Measurements from ENCODE around the gene PRKCB. TPM values are rescaled to one million over a fixed set of nuclear protein-coding genes. Genes with fewer than 3 reads are reported as not detected.

PRKCB gene
- total and polyA plus RNA-seq, 4 donors = 1.6 to 9.4 (median 4.0) TPM

DNA sequence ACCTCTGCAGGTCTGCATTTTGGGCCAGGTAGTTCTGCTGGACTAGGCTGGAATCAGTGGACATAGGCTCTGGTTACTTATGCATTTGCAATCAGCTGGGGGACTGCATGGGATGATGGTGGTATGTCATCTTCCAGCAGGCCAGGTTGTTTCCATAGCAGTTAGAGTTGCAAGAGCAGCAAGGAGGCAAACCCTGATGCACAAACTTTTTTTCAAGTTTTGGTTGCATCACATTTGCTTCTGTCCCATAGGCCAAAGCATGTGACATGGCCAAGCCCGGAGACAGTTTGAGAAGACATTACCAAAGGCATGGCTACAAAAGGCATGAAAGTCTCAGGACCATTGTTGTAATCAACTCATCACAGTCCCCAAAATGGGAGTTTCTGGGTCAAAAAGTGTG, 58.2 kb downstream of the PRKCB start (continued):
- TF ChIP-seq, protein P1, sequence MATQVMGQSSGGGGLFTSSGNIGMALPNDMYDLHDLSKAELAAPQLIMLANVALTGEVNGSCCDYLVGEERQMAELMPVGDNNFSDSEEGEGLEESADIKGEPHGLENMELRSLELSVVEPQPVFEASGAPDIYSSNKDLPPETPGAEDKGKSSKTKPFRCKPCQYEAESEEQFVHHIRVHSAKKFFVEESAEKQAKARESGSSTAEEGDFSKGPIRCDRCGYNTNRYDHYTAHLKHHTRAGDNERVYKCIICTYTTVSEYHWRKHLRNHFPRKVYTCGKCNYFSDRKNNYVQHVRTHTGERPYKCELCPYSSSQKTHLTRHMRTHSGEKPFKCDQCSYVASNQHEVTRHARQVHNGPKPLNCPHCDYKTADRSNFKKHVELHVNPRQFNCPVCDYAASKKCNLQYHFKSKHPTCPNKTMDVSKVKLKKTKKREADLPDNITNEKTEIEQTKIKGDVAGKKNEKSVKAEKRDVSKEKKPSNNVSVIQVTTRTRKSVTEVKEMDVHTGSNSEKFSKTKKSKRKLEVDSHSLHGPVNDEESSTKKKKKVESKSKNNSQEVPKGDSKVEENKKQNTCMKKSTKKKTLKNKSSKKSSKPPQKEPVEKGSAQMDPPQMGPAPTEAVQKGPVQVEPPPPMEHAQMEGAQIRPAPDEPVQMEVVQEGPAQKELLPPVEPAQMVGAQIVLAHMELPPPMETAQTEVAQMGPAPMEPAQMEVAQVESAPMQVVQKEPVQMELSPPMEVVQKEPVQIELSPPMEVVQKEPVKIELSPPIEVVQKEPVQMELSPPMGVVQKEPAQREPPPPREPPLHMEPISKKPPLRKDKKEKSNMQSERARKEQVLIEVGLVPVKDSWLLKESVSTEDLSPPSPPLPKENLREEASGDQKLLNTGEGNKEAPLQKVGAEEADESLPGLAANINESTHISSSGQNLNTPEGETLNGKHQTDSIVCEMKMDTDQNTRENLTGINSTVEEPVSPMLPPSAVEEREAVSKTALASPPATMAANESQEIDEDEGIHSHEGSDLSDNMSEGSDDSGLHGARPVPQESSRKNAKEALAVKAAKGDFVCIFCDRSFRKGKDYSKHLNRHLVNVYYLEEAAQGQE (IDR thresholded peaks at IDR 0.05) = no peak
- TF ChIP-seq RXRA (IDR thresholded peaks at IDR 0.05) (no peak), YY1 (IDR thresholded peaks at IDR 0.05) (no peak)

GRCh38 chr16:23895052-23895451, 59.3 kb downstream of the PRKCB start:
- TF ChIP-seq JUND (IDR thresholded peaks at IDR 0.05) (no peak), EGR1 (IDR thresholded peaks at IDR 0.05; ENCODE audit: low read depth in 2 of 2) (no peak), MAX (IDR thresholded peaks at IDR 0.05) (no peak), TAF1 (conservative IDR thresholded peaks at IDR 0.05) (no peak), ZBTB33 (IDR thresholded peaks at IDR 0.05) (no peak), HNF4G (IDR thresholded peaks at IDR 0.05) (no peak), GABPA (IDR thresholded peaks at IDR 0.05 in 1 of 2, conservative IDR thresholded peaks at IDR 0.05 in 1 of 2) (no peak), SP1 (IDR thresholded peaks at IDR 0.05) (no peak), YY1 (IDR thresholded peaks at IDR 0.05) (no peak), NR2F2 (IDR thresholded peaks at IDR 0.05) (no peak), RXRA (IDR thresholded peaks at IDR 0.05) (no peak), RAD21 (IDR thresholded peaks at IDR 0.05) (no peak), FOXA1 (IDR thresholded peaks at IDR 0.05) (no peak), HNF4A (conservative IDR thresholded peaks at IDR 0.05) (no peak)
- TF ChIP-seq, protein P2, sequence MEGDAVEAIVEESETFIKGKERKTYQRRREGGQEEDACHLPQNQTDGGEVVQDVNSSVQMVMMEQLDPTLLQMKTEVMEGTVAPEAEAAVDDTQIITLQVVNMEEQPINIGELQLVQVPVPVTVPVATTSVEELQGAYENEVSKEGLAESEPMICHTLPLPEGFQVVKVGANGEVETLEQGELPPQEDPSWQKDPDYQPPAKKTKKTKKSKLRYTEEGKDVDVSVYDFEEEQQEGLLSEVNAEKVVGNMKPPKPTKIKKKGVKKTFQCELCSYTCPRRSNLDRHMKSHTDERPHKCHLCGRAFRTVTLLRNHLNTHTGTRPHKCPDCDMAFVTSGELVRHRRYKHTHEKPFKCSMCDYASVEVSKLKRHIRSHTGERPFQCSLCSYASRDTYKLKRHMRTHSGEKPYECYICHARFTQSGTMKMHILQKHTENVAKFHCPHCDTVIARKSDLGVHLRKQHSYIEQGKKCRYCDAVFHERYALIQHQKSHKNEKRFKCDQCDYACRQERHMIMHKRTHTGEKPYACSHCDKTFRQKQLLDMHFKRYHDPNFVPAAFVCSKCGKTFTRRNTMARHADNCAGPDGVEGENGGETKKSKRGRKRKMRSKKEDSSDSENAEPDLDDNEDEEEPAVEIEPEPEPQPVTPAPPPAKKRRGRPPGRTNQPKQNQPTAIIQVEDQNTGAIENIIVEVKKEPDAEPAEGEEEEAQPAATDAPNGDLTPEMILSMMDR (IDR thresholded peaks at IDR 0.05; ENCODE audit: low read depth, low read length, missing input control) = no peak
- TF ChIP-seq, protein P3, sequence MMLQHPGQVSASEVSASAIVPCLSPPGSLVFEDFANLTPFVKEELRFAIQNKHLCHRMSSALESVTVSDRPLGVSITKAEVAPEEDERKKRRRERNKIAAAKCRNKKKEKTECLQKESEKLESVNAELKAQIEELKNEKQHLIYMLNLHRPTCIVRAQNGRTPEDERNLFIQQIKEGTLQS (IDR thresholded peaks at IDR 0.05) = no peak
- H3K27me3 ChIP-seq (ENCODE audit: control insufficient read depth in 4 of 4, insufficient read depth in 4 of 4, low read length in 3 of 4) = peaks cover 0 to 2% (median 0%) of the 10 kb centered on the region in 4 donors
- no peaks in the 10 kb centered on the region for H3K9me3 ChIP-seq (ENCODE audit: control insufficient read depth in 4 of 4, low read length in 3 of 4)
- H3K9ac ChIP-seq (ENCODE audit: low read depth in 1 of 2, low read length in 2 of 2) = no peak overlapping the region
- no peak overlapping the region for H3K4me3 ChIP-seq (ENCODE audit: low read depth in 1 of 3, low read length in 3 of 3)
- DNase-seq (ENCODE audit: low spot score) = no peak
- no peaks in the 10 kb centered on the region for H3K36me3 ChIP-seq (ENCODE audit: control insufficient read depth in 4 of 4, insufficient read depth in 3 of 4, low read depth in 1 of 4, low read length in 3 of 4)
- H3K4me1 ChIP-seq (ENCODE audit: control insufficient read depth in 4 of 4, insufficient read depth in 4 of 4, low read length in 3 of 4) = no peaks in the 10 kb centered on the region
- H3K27ac ChIP-seq (ENCODE audit: low read depth in 1 of 2, low read length in 2 of 2) = no peak overlapping the region
